ENCODE measurements around the gene TNC. TPM values are rescaled to one million over a fixed set of nuclear protein-coding genes. Genes with fewer than 3 reads are reported as not detected.

TNC gene
- total RNA-seq, 6 experiments from 2014 or later, result 1.7 to 9.3 (median 4.0) TPM

DNA sequence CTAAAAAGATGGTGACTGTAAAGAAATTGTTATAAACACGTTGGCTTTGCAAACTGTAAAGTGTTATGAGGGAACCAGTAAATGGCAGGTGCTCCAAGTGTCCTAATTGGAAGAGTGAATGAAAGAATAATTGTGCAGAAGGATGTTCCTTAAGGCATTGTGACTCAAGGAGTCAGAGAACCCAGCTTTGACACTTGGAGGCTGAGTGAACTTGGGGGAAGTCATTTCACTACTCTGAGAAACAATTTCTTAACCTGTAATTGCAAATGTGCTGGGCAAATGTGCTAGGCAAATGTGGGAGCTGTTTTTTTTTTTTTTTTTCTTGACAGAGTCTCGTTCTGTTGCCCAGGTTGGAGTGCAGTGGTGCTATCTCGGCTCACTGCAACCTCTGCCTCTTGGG, 103.5 kb downstream of the TNC start:
- no peak overlapping the region for H3K4me3 ChIP-seq
- no peaks in the 10 kb centered on the region for H3K4me1 ChIP-seq
- H3K9me3 ChIP-seq, result no peaks in the 10 kb centered on the region
- H3K27ac ChIP-seq, result no peak overlapping the region
- DNase-seq (no peak), ATAC-seq (no peak)
- 32% methylated on average over 2 of the region's 3 CpGs for WGBS (ENCODE audit: insufficient coverage, low coverage, low lambda C conversion rate, missing lambda C conversion rate)
- no peaks in the 10 kb centered on the region for H3K36me3 ChIP-seq
- H3K27me3 ChIP-seq, result no peaks in the 10 kb centered on the region
- no peak for TF ChIP-seq POLR2A (IDR thresholded peaks at IDR 0.05)
- TF ChIP-seq, protein P1, sequence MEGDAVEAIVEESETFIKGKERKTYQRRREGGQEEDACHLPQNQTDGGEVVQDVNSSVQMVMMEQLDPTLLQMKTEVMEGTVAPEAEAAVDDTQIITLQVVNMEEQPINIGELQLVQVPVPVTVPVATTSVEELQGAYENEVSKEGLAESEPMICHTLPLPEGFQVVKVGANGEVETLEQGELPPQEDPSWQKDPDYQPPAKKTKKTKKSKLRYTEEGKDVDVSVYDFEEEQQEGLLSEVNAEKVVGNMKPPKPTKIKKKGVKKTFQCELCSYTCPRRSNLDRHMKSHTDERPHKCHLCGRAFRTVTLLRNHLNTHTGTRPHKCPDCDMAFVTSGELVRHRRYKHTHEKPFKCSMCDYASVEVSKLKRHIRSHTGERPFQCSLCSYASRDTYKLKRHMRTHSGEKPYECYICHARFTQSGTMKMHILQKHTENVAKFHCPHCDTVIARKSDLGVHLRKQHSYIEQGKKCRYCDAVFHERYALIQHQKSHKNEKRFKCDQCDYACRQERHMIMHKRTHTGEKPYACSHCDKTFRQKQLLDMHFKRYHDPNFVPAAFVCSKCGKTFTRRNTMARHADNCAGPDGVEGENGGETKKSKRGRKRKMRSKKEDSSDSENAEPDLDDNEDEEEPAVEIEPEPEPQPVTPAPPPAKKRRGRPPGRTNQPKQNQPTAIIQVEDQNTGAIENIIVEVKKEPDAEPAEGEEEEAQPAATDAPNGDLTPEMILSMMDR (IDR thresholded peaks at IDR 0.05), result no peak
- intact Hi-C loops (cut with DNase I), result loop anchor here (5.0 to 10.0 kb wide), 5 partner anchors 100 to 337 kb away; no protein-coding TSS in a partner anchor

DNA sequence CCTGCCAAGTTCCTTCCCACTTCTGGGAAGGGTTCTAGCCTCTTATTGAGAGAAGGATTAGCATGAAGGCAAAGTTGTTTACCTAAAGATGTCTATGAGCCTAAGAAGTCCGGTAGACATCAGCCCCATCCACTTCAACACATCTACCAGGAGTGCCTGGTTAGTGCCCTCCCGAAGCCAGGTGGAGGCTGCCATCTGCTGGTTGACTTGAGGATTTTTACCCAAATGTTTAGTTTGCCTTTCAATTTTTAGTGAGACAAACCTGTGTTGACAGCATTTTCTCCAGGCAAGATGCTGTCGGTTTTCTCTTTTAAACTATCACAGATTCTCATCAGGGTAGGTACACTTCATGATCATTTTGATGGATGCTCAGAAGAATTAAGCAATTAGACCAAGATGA, 104.0 kb downstream of the TNC start:
- WGBS (ENCODE audit: insufficient coverage, low coverage, low lambda C conversion rate, missing lambda C conversion rate), result 0% methylated on average over 2 of the region's 3 CpGs
- no peaks in the 10 kb centered on the region for H3K9me3 ChIP-seq
- no peaks in the 10 kb centered on the region for H3K4me1 ChIP-seq
- DNase-seq, result peak; percentile 66 to 73 (median 73)
- TF ChIP-seq, protein P1 (IDR thresholded peaks at IDR 0.05), result peak; percentile 77 to 83 (median 81)
- TF ChIP-seq POLR2A (IDR thresholded peaks at IDR 0.05), result no peak
- intact Hi-C loops (cut with DNase I), result loop anchor here (5.0 to 10.0 kb wide), 5 partner anchors 99 to 337 kb away; no protein-coding TSS in a partner anchor
- ATAC-seq, result peak; percentile 80 to 90 (median 86)
- H3K27me3 ChIP-seq, result no peaks in the 10 kb centered on the region
- no peaks in the 10 kb centered on the region for H3K36me3 ChIP-seq
- H3K27ac ChIP-seq, result no peak overlapping the region
- H3K4me3 ChIP-seq, result no peak overlapping the region

DNA sequence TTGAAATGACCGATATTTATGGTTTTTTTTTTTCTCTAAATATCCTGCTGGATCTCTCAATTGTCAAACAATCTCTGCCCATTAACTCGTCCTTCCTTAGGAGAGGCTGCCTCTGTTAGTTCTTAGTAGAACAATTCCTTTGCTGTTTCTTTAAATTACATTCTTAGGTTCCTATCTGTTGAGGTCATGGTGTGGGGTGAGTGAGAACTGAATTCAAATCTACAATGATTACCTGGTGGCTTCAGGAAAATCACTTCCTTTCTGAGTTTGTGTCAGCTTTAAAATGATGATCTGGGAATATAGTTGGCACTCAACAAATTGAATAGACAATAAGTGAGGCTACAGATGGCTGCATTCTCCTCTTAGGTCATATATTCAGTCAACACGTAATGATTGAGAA, 105.5 kb downstream of the TNC start:
- Histone ChIP-seq H3K27ac (no peak overlapping the region), H3K36me3 (no peaks in the 10 kb centered on the region), H3K4me1 (no peaks in the 10 kb centered on the region), H3K27me3 (no peaks in the 10 kb centered on the region), H3K9me3 (no peaks in the 10 kb centered on the region), H3K4me3 (no peak overlapping the region)
- intact Hi-C loops (cut with DNase I), result loop anchor here (5.0 to 10.0 kb wide), 5 partner anchors 98 to 335 kb away; no protein-coding TSS in a partner anchor
- 66% methylated on average over 3 of the region's 3 CpGs for WGBS (ENCODE audit: insufficient coverage, low coverage, low lambda C conversion rate, missing lambda C conversion rate)
- ATAC-seq (no peak), DNase-seq (no peak)
- TF ChIP-seq POLR2A (IDR thresholded peaks at IDR 0.05), result no peak
- TF ChIP-seq, protein P1 (IDR thresholded peaks at IDR 0.05), result no peak

DNA sequence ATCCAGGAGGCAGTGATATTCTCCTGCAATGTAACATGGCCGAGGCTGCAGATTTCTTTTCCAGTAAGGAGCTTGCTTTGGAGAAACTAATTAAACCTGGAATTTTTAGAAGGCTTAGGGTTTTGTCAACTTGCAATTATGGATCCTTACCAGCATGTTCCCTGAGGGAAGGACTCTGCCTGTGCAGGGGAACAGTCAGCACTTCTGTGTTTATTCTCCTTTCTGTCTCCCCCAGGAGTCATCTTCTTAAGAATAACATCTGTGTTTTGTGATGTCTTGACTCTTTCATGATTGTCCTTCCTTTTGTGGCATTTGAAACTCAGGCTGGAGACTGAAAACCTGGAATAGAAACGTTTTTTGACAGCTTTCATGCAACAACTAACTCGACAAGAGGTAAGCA, 107.1 kb downstream of the TNC start:
- intact Hi-C loops (cut with DNase I), result loop anchor here (5.0 to 10.0 kb wide), 5 partner anchors 96 to 334 kb away; no protein-coding TSS in a partner anchor
- no peak for TF ChIP-seq POLR2A (IDR thresholded peaks at IDR 0.05)
- TF ChIP-seq, protein P1 (IDR thresholded peaks at IDR 0.05), result no peak
- ATAC-seq (no peak), DNase-seq (no peak)
- no peaks in the 10 kb centered on the region for H3K36me3 ChIP-seq
- no peaks in the 10 kb centered on the region for H3K9me3 ChIP-seq
- no peaks in the 10 kb centered on the region for H3K4me1 ChIP-seq
- no peaks in the 10 kb centered on the region for H3K27me3 ChIP-seq
- WGBS (ENCODE audit: insufficient coverage, low coverage, low lambda C conversion rate, missing lambda C conversion rate), result 49% methylated on average over 3 of the region's 3 CpGs
- no peak overlapping the region for H3K27ac ChIP-seq
- no peak overlapping the region for H3K4me3 ChIP-seq

Data from right lobe of liver (tissue), 6 donors.